NOMO-1 (cell line): ENCODE data around the gene CDC45.
A peak's percentile ranks its signal among the peaks of the same experiment; 100 is the strongest.

Experiments used
- DNase-seq, 2 experiments: peaks; one replicate each; lab custom pipeline; 2025; ENCODE audit not compliant: unreplicated experiment in 2 of 2; lab: John Stamatoyannopoulos, UW

Gene CDC45

GRCh38 chr22:19447330-19448075 is 32.2 kb upstream of the CDC45 start, which contains the start of gene C22orf39:
TSS of gene C22orf39 (minus strand) at chr22:19447711. CDS start at chr22:19447688, 23 bp downstream.
- DNase-seq, result peak; percentile 92

- DNase-seq, result no peak
These were observed 31.6 kb upstream of the CDC45 start for GRCh38 chr22:19448076-19448607.

DNA sequence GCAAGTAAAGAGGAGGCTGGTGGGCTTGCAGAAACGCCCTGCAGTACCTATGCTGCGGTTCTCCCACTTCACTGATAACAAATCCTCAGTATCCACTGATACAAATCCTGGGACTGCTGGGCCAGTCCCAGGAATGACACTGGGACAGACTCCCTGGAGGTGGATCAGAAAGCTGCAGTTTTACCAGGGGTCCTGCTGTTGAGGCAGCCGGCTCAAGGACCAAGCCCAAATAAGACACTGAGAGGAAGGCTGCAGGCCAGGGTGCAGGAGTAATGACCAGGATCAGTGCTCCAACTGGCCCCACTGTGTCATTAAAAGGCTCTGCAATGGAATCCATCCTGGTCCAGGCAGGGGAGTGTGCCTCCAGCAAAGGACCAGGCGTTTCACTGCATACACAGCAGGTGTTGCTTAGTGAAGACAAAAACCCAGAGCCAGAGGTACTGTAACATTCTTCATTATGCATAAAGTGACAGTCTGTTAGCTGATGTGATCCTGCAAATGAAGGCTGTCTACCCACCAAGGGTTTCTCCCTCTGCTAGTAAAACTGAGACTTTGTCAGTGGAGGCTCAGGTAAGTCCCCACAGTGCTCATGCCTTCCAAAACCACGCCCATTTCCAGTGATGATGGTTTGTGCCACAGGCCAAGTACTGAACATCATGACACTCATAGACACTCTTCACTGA is 30.8 kb upstream of the CDC45 start:
- DNase-seq, result no peak

DNA sequence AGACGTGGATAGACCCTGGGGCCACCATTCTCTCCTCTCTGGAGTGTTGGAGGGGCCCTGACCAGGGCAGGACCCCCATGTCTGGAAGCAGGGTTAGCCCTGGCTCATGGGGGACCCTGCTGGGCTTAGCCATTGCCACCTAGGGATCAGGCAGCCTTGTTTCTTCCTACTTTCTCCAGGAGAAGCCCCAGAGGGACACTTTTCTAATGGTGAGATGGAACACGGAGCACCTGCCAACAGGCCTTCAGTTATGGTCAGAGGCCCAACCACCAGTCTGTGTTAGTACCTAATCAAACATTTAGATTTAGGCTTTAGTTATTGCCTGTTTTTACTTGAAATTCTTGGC is 30.3 kb upstream of the CDC45 start:
- DNase-seq, result no peak

GRCh38 chr22:19450363-19451175 is 29.2 kb upstream of the CDC45 start:
- DNase-seq, result no peak

DNA sequence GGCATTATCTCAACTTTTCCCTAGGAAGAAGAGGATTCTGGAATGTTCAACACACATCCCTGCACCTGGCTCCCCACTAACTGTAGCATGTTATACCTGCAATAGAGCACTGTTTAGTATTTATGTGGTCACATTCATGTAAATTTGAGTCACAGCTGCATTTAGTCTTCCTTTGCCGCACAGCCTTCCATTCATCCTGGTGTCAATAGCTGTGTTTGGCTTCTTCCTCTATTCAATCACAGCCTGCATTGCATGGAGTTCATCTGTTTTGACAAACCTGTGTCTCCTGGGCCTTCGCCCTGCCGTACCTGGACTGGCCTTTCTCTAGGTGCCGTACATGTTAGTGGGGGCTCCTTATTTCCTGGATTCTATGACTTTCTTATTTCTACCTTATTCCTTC is 28.1 kb upstream of the CDC45 start:
- DNase-seq, result no peak

DNA sequence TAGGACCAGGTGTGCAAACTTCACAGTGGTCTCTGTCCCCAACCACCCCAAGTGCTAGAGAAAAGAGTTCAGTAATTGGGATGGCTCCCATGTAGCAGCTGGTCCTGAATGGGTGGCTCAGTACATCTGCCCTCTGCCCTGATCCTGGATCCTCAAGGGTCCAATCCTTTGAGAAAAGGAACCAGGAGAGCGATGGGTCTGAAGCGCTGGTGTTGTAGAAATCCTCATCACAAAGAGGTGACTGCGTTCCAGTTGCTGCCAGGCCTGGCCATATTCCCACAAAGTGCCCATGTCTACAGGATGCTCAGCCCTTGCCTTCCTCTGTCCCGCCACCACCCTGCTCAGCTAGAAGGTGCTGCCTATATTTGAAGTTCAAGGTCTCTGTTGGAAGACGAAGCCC is 26.0 kb upstream of the CDC45 start:
- DNase-seq, result no peak

GRCh38 chr22:19454156-19454555 is 25.6 kb upstream of the CDC45 start:
- DNase-seq, result no peak

GRCh38 chr22:19455033-19455432 is 24.7 kb upstream of the CDC45 start:
- no peak for DNase-seq

- no peak for DNase-seq
These were observed 23.9 kb upstream of the CDC45 start for GRCh38 chr22:19455585-19456370.

GRCh38 chr22:19456541-19456940 is 23.2 kb upstream of the CDC45 start:
- DNase-seq, result no peak

DNA sequence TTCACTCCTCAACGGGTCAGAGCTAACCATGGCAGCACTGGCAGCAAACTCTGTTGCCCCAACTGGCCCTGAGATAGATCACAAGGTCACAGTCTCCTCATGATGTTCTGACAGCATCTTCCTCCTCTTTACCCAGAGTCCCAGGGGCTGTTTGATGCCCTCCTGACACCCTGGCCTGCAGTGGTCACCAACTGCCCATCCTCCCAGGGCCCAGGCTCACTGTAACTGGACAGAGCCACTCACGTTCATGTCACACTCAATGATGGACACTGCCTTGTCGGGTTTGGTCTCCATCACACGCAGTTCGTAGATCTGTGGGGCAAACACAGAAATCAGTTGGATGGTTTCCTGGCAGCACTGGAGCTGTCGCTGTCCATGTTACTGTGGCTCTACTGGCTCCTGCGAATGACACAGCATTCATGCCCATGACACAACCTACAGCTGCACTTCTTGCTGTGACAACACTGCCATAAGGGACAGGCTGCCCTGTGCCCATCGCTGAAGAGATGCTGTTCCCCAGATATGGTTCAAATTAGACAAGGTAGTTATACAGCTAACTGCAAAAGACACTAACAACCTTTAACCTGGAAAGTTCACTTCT is 21.8 kb upstream of the CDC45 start:
- no peak for DNase-seq

DNA sequence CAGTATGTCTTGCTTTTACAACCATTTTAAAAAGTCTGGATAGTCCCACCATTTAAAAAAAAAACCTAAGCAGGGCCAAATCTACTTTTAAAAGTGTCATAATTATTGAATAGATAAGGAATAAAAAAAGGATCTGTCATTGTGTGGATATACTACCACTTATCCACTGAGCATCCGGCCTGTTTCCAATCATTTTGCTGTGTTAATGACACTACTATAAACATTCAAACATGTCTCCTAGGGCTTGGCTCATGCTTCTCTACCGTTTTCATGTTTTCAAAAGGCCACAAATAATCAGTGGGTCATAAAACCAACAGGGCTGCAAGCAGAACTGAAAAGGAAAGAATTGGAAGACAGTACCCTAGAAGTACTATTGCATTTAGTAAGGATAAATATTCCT is 19.7 kb upstream of the CDC45 start:
- no peak for DNase-seq

GRCh38 chr22:19461506-19461905 is 18.2 kb upstream of the CDC45 start:
- no peak for DNase-seq

DNA sequence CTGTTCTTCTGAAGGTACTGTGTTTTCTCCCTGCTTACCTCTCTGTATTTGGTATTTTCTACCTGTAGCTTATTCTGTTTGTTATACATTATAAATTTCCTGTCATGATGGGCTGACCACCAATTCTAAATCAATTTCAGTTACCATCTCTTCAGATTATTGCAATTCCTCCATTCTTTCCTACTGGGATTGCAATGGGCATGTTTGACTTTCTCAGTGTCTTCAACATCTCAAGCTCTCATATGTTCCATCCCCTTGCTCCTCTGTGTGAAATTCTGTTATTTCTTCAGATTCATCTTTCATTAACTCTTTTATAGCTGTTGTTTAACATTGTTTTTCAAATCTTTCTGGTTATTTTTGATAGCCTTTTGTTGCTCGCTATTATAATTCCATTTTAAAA is 16.7 kb upstream of the CDC45 start:
- DNase-seq, result no peak

GRCh38 chr22:19463491-19464469 is 15.9 kb upstream of the CDC45 start:
- DNase-seq, result no peak

DNA sequence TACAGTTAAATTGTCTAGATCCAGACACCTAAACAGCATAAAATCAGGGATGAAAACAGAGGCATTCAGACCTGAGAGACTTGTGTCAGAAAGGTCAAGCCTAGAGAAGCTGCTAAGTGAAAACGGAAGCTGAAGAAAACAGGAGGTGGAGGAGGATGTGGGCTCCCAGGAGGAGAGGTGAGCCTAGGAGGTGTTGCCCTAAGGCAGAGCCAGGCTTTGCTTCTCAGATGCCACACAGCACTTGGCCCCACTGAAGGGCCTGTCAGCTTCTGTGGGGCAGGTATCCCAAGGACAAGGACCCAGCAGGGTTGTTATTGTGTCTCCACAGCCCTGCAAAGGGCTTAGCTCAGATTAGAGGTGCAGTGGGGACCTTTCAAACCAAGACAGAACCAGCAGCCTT is 15.2 kb upstream of the CDC45 start:
- DNase-seq, result no peak

- DNase-seq, result no peak
These were observed 14.7 kb upstream of the CDC45 start for GRCh38 chr22:19464975-19465374.

DNA sequence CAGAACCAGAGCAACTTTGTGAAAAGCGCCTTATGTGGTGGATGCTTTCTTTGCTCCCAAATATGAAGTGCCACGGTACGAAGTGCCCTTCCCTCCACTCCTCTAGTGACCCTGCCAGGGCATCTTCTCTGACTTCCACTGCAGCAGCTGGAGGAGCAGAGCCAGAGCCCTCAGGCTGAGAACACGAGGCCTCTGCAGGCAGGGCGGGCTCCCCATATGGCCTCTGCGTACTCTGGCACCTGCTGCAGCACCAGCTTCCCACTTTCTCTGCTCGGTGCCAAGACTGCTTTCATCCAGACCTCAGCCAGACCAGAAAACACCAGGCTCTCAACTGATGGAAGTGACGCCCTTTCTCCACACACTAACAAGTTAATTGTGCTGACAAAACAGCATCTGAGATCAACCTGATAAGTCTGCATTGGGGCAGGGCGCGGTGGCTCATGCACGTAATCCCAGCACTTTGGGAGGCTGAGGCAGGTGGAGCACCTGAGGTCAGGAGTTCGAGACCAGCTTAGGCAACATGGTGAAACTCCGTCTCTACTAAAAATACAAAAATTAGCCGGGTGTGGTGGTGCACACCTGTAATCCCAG is 13.5 kb upstream of the CDC45 start:
- no peak for DNase-seq
